Immature natural killer cell (primary cell): ENCODE results near the gene IRF7. TPM values are rescaled to one million over a fixed set of nuclear protein-coding genes. Genes with fewer than 3 reads are reported as not detected.
A peak's percentile ranks its signal among the peaks of the same experiment; 100 is the strongest.
"Not testable (repeated sequence)": the region's sequence is repeated elsewhere in the genome, so short reads cannot be mapped to it uniquely, and the experiment has no call there.

Experiments
- DNase-seq, 3 donors: peaks; one replicate each; pipeline ENCODE4 v3.0.0; 2022; ENCODE audit warnings: mixed read lengths in 1 of 3
- H3K27ac Mint-ChIP-seq, 6 donors: one replicate each; pipeline ENCODE4 v1.8.0; 2020; ENCODE audit warnings: mixed read lengths in 6 of 6, mild to moderate bottlenecking in 5 of 6, inconsistent platforms in 4 of 6, moderate library complexity in 3 of 6
- H3K27me3 Mint-ChIP-seq, 3 donors: one replicate each; pipeline ENCODE4 v1.8.0; 2020 to 2021; ENCODE audit warnings: low read depth in 3 of 3, mild to moderate bottlenecking in 3 of 3, mixed read lengths in 3 of 3, moderate library complexity in 3 of 3, inconsistent platforms in 1 of 3
- H3K36me3 Mint-ChIP-seq, 3 donors: one replicate each; pipeline ENCODE4 v1.8.0; 2020; ENCODE audit warnings: mixed read lengths in 3 of 3, inconsistent platforms in 2 of 3, mild to moderate bottlenecking in 2 of 3
- H3K4me1 Mint-ChIP-seq, 2 donors: one replicate each; pipeline ENCODE4 v1.8.0; 2020; ENCODE audit warnings: inconsistent platforms in 2 of 2, mild to moderate bottlenecking in 2 of 2, mixed read lengths in 2 of 2, moderate library complexity in 1 of 2
- H3K4me3 Mint-ChIP-seq, 5 donors: one replicate each; pipeline ENCODE4 v1.8.0; 2020; ENCODE audit warnings: mild to moderate bottlenecking in 5 of 5, mixed read lengths in 5 of 5, inconsistent platforms in 3 of 5, moderate library complexity in 3 of 5
- H3K9me3 Mint-ChIP-seq, 6 donors: one replicate each; pipeline ENCODE4 v1.8.0; 2020; ENCODE audit warnings: mild to moderate bottlenecking in 6 of 6, mixed read lengths in 6 of 6, inconsistent platforms in 4 of 6, moderate library complexity in 3 of 6
- polyA plus RNA-seq, 3 donors: library from polyadenylated mRNA; unstranded; fragments of 300-500 nt; fragmentation: Illumina TruSeq; gene quantifications; one replicate each; pipeline ENCODE4 v1.2.3, GENCODE V29; 2021

The IRF7 gene
- polyA plus RNA-seq, 3 donors from 2014 or later: 36.4 to 62.4 (median 53.9) TPM

DNA sequence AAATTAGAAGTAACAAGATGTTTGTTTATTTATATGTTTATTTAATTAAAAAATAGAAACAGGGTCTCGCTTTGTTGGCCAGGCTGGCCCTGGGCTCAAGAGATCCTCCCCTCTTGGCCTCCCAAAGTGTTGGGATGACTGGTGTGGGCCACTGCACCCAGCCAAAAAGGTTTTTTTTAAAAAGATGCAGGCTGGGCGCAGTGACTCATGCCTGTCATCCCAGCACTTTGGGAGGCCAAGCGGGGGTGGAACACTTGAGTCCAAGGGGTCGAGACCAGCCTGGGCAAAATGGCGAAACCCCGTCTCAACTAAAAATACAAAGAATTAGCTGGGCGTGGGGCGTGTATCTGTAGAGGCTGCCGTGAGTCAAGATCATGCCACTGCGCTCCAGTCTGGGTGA is 34.7 kb upstream of the IRF7 start:
- Mint-ChIP-seq H3K4me1 (no peaks in the 10 kb centered on the region), H3K27me3 (peaks cover 0 to 1% (median 0%) of the 10 kb centered on the region in 3 donors), H3K4me3 (no peak overlapping the region), H3K27ac (no peak overlapping the region), H3K9me3 (no peaks in the 10 kb centered on the region), H3K36me3 (peaks cover 0 to 10% (median 0%) of the 10 kb centered on the region in 3 donors)
- DNase-seq: no peak

- not testable (repeated sequence) for H3K27me3 Mint-ChIP-seq, H3K4me1 Mint-ChIP-seq, H3K4me3 Mint-ChIP-seq, H3K27ac Mint-ChIP-seq, DNase-seq, H3K36me3 Mint-ChIP-seq, H3K9me3 Mint-ChIP-seq
Observed at GRCh38 chr11:647672-648158, 32.0 kb upstream of the IRF7 start.

DNA sequence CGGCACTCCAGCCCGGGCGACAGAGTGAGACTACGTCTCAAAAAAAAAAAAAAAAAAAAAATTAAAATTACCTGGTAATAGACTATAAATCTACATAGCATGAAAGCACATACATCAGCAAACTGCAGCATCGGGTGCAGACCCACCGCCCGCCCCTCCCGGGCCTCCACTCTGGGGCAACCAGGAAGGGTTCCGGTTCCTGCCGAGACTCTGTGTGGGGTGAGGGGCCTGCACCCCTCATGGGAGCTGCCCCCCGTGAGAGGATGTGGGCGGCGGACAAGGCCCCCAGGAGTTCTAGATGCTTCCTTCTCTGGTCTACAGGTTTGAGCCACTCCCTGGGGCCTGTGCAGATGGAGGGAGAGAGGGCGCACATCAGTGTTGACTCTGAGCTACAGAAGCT is 30.5 kb upstream of the IRF7 start:
- no peak overlapping the region for H3K4me3 Mint-ChIP-seq

DNA sequence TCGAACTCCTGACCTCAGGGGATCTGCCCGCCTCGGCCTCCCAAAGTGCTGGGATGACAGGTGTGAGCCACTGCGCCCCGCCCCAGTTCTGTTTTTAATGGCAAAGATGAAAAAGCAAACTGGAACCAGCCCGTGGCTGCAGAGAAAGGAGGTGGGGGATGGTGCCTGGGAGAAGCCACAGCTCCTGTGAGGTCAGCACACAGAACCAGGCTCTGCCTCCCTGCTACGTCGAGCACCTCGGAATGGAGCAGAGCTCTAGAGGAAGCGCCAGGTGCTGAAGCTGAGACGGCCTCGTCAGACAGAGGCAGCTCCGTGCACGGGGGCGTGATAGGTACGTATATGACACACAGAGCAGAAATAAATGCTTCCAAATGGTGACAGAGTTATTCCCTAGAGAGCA is 29.8 kb upstream of the IRF7 start:
- peaks cover 0 to 4% (median 0%) of the 10 kb centered on the region in 3 donors for H3K36me3 Mint-ChIP-seq
- no peaks in the 10 kb centered on the region for H3K9me3 Mint-ChIP-seq
- no peak overlapping the region for H3K27ac Mint-ChIP-seq
- no peak for DNase-seq
- H3K27me3 Mint-ChIP-seq: peaks cover 0 to 4% (median 0%) of the 10 kb centered on the region in 3 donors
- H3K4me3 Mint-ChIP-seq: no peak overlapping the region
- no peaks in the 10 kb centered on the region for H3K4me1 Mint-ChIP-seq

More for the DNA sequence above, 30.5 kb upstream of the IRF7 start:
- Mint-ChIP-seq H3K27me3 (peaks cover 0 to 4% (median 0%) of the 10 kb centered on the region in 3 donors), H3K27ac (no peak overlapping the region), H3K36me3 (peaks cover 0 to 4% (median 0%) of the 10 kb centered on the region in 3 donors), H3K4me1 (no peaks in the 10 kb centered on the region), H3K9me3 (no peaks in the 10 kb centered on the region)
- no peak for DNase-seq

GRCh38 chr11:643849-644738 is 28.3 kb upstream of the IRF7 start:
- no peak for DNase-seq
- peaks cover 0 to 2% of the 10 kb centered on the region in 2 donors for H3K4me1 Mint-ChIP-seq
- no peak overlapping the region for H3K4me3 Mint-ChIP-seq
- no peak overlapping the region for H3K27ac Mint-ChIP-seq
- H3K9me3 Mint-ChIP-seq: no peaks in the 10 kb centered on the region
- peaks cover 0 to 4% (median 0%) of the 10 kb centered on the region in 3 donors for H3K27me3 Mint-ChIP-seq
- H3K36me3 Mint-ChIP-seq: peaks cover 0 to 4% (median 0%) of the 10 kb centered on the region in 3 donors

DNA sequence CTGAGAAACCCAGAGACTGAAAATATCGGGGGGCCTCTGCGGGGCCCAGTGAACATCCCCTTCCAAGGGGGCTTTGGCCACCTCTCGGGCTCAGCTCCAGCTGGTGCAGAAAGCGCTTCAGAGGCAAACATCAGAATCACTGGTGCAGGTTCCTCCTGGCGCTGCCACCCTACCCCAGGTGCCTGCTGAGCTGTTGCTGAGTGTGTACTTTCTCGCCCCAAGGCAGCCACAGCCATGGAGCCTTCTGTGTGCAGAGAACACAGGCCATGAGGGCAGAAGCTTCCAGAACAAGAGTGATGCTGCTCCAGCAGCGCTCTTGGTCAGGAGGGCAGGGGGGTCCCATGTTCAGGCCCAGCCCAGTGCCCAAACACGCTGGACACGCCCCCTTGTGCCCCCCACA is 27.6 kb upstream of the IRF7 start:
- H3K4me3 Mint-ChIP-seq: no peak overlapping the region
- no peaks in the 10 kb centered on the region for H3K36me3 Mint-ChIP-seq
- no peak overlapping the region for H3K27ac Mint-ChIP-seq
- no peaks in the 10 kb centered on the region for H3K9me3 Mint-ChIP-seq
- DNase-seq: no peak
- H3K4me1 Mint-ChIP-seq: peaks cover 0 to 2% of the 10 kb centered on the region in 2 donors
- peaks cover 2 to 4% (median 3%) of the 10 kb centered on the region in 3 donors for H3K27me3 Mint-ChIP-seq

DNA sequence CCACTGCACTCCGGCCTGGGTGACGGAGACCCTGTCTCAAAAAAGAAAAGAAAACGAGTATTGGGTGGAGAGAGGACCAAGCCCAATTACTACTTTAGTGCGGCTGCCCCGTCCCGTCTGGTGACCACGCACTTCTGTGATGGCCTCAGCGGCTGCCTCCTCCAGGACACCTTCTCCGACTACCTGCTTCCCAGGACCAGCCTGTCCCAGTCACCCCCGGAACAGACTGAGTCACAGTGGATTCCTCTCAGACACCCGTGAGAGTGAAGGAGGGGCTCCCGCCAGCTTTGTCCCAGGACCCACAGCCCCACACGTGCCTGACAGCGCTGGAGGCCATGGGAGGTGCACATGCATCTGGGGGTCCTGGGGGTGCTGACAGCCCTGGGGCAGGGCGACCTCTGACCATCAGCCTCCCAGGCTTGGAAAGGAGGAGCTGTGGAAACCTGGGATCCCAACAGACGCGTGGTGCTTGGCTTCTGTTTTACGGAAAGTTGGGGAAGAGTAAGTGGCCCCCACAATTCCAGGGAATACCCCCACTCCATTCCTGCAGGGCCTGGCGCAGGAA is 26.1 kb upstream of the IRF7 start:
- H3K9me3 Mint-ChIP-seq: no peaks in the 10 kb centered on the region
- no peaks in the 10 kb centered on the region for H3K36me3 Mint-ChIP-seq
- H3K4me1 Mint-ChIP-seq: peaks cover 0 to 5% of the 10 kb centered on the region in 2 donors
- H3K27ac Mint-ChIP-seq: no peak overlapping the region
- DNase-seq: no peak
- H3K27me3 Mint-ChIP-seq: peaks cover 6 to 8% (median 7%) of the 10 kb centered on the region in 3 donors
- H3K4me3 Mint-ChIP-seq: no peak overlapping the region

DNA sequence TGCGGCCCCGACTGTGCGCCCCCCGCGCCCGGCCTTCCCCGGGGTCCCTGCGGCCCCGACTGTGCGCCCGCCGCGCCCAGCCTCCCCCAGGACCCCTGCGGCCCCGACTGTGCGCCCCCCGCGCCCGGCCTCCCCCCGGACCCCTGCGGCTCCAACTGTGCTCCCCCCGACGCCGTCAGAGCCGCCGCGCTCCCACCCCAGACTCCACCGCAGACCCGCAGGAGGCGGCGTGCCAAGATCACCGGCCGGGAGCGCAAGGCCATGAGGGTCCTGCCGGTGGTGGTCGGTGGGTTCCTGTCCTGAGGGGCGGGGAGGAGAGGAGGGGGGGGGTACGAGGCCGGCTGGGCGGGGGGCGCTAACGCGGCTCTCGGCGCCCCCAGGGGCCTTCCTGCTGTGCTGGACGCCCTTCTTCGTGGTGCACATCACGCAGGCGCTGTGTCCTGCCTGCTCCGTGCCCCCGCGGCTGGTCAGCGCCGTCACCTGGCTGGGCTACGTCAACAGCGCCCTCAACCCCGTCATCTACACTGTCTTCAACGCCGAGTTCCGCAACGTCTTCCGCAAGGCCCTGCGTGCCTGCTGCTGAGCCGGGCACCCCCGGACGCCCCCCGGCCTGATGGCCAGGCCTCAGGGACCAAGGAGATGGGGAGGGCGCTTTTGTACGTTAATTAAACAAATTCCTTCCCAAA is 24.4 kb upstream of the IRF7 start:
- peaks cover 0 to 6% of the 10 kb centered on the region in 2 donors for H3K4me1 Mint-ChIP-seq
- DNase-seq: no peak
- no peaks in the 10 kb centered on the region for H3K9me3 Mint-ChIP-seq
- H3K27me3 Mint-ChIP-seq: peaks cover 7 to 11% (median 8%) of the 10 kb centered on the region in 3 donors
- peak overlapping the region in 1 of 5 donors; percentile 17 for H3K4me3 Mint-ChIP-seq
- no peak overlapping the region for H3K27ac Mint-ChIP-seq
- no peaks in the 10 kb centered on the region for H3K36me3 Mint-ChIP-seq

GRCh38 chr11:639332-639955 is 23.7 kb upstream of the IRF7 start:
- H3K36me3 Mint-ChIP-seq: no peaks in the 10 kb centered on the region
- H3K27me3 Mint-ChIP-seq: peaks cover 8 to 11% (median 10%) of the 10 kb centered on the region in 3 donors
- peaks cover 0 to 6% of the 10 kb centered on the region in 2 donors for H3K4me1 Mint-ChIP-seq
- no peak overlapping the region for H3K27ac Mint-ChIP-seq
- no peak overlapping the region for H3K4me3 Mint-ChIP-seq
- no peaks in the 10 kb centered on the region for H3K9me3 Mint-ChIP-seq
- no peak for DNase-seq

DNA sequence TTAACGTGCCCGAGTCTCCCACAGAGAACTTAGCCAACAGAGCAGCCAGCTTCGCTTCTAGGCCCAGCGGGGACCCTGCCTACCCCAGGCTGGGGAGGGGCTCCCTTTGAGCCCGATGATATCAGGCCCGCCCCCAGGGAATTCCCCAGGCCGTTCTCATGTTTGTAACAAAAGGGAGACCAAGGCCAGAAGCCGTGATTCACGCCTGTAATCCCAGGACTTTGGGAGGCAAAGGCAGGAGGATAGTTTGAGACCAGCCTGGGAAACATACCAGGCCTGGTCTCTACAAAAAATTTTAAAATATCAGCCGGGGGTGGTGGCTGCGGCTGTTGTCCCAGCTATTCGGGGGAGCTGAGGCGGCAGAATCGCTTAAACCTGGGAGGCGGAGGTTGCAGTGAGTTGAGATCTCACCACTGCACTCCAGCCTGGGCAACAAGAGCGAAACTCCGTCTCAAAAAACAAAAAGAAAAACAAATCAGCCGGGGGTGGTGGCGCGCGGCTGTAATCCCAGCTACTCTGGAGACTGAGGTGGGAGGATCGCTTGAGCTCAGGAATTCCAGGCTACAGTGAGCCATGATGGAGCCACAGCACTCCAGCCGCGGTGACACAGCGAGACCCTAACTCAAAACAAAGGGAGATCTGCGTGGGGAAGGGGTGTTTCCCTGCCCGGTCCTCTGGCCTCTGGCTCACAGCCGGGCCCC is 23.0 kb upstream of the IRF7 start:
- H3K27ac Mint-ChIP-seq: no peak overlapping the region
- peak overlapping the region in 1 of 5 donors; percentile 46 for H3K4me3 Mint-ChIP-seq
- H3K4me1 Mint-ChIP-seq: peaks cover 0 to 6% of the 10 kb centered on the region in 2 donors
- H3K27me3 Mint-ChIP-seq: peaks cover 8 to 11% (median 10%) of the 10 kb centered on the region in 3 donors
- H3K9me3 Mint-ChIP-seq: no peaks in the 10 kb centered on the region
- DNase-seq: no peak
- H3K36me3 Mint-ChIP-seq: no peaks in the 10 kb centered on the region

DNA sequence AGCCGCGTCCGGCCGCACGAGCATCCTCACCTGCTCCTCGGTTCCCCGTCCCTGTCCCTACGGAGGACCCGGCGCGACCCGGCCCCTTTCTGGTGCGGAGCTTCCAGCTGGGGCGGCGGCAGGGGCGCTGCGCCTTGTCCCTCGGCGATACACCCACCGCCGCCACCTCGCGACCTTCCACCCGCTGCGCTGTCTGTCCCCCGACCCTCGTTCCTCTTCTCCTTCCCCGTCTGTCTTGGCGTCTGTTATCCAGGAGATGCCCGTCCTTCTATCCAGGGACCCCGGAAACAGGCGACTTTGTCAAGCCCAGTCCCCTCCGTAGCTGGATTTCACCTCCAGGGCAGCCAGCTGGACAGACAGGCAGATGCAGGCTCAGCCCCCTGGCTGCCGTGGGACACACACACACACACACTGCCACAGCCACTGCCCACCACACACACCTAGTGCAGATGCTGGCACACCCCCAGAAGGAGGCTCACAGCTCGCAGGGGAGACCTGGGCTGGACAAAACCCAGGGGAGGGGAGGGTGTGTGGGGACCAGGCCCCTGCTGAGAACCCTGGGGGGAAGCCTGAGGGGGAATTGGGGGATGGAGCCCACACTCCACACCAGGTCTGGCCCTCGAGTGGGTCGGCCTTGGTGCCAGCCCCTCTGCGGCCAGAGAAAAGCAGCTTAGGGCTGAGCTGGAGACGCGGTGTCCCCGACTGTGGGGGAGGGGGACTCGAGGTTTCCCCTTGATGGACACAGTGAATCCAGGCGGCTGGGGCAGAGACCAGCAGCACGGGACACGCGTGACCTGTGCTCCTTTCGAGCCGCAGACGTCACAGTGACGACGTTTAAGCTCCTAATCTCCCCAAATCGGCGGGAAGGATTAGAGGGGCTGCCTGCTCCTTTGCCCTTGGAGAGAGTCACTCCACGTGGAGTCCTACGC is 22.1 kb upstream of the IRF7 start:
- H3K4me1 Mint-ChIP-seq: peaks cover 0 to 6% of the 10 kb centered on the region in 2 donors
- no peaks in the 10 kb centered on the region for H3K9me3 Mint-ChIP-seq
- peaks cover 0 to 2% (median 0%) of the 10 kb centered on the region in 3 donors for H3K36me3 Mint-ChIP-seq
- H3K27me3 Mint-ChIP-seq: peaks cover 8 to 11% (median 10%) of the 10 kb centered on the region in 3 donors
- H3K27ac Mint-ChIP-seq: no peak overlapping the region
- DNase-seq: no peak
- peak overlapping the region in 4 of 5 donors; percentile 24 to 62 (median 38) for H3K4me3 Mint-ChIP-seq

DNA sequence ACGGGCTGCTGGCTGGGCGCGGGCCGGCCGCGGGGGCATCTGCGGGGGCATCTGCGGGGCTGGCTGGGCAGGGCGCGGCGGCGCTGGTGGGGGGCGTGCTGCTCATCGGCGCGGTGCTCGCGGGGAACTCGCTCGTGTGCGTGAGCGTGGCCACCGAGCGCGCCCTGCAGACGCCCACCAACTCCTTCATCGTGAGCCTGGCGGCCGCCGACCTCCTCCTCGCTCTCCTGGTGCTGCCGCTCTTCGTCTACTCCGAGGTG is 21.5 kb upstream of the IRF7 start:
- peaks cover 0 to 4% (median 0%) of the 10 kb centered on the region in 3 donors for H3K36me3 Mint-ChIP-seq
- DNase-seq: no peak
- no peaks in the 10 kb centered on the region for H3K9me3 Mint-ChIP-seq
- peak overlapping the region in 3 of 5 donors; percentile 24 to 48 (median 26) for H3K4me3 Mint-ChIP-seq
- peaks cover 0 to 6% of the 10 kb centered on the region in 2 donors for H3K4me1 Mint-ChIP-seq
- H3K27ac Mint-ChIP-seq: no peak overlapping the region
- H3K27me3 Mint-ChIP-seq: peaks cover 8 to 11% (median 10%) of the 10 kb centered on the region in 3 donors
